GM10248 (cell line): ENCODE results near the gene UNCX.

ENCODE experiments used
- CTCF ChIA-PET: fragments of 300-600 bp; sonication (Branson Sonifier 250); formaldehyde crosslinking; extraction: SDS; loops from one replicate; lab custom pipeline; 2021; ENCODE audit warnings: antibody characterized with exemption; lab: Yijun Ruan, JAX
- POLR2A ChIA-PET: fragments of 350-650 bp; sonication (Branson Sonifier 250); formaldehyde crosslinking; extraction: SDS; loops from one replicate; lab custom pipeline; 2020; ENCODE audit warnings: antibody characterized with exemption; lab: Yijun Ruan, JAX
- DNase-seq: peaks from one replicate; pipeline ENCODE4 v3.0.0; 2012; ENCODE audit errors: extremely low spot score
- TF ChIP-seq, protein P1 (sequence below): IDR thresholded peaks from 2 replicates; pipeline ENCODE4 v1.5.1; 2012; ENCODE audit warnings: mild to moderate bottlenecking, low read depth; ENCODE audit errors: extremely low read depth, missing control alignments, control extremely low read depth

UNCX gene

DNA sequence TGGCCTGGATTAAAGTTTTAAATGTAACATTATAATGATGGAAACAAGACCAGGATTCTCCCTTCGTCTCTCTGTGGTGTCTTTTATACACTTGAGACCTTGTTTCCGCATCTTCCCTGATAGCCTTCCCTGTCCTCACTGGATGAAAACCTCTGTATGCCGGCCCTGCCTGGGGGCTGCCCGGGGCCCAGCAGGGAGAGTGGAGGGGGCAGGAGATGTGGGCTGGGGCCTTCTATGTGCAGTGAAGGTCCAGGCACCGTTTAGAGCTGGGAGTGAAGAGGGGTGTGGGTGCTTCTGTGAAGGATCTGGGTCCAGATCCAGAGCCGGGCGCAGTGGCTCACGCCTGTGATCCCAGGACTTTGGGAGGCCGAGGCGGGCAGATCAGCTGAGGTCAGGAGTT, 50.7 kb downstream of the UNCX start:
- CTCF ChIA-PET = no interaction called here
- TF ChIP-seq, protein P1, sequence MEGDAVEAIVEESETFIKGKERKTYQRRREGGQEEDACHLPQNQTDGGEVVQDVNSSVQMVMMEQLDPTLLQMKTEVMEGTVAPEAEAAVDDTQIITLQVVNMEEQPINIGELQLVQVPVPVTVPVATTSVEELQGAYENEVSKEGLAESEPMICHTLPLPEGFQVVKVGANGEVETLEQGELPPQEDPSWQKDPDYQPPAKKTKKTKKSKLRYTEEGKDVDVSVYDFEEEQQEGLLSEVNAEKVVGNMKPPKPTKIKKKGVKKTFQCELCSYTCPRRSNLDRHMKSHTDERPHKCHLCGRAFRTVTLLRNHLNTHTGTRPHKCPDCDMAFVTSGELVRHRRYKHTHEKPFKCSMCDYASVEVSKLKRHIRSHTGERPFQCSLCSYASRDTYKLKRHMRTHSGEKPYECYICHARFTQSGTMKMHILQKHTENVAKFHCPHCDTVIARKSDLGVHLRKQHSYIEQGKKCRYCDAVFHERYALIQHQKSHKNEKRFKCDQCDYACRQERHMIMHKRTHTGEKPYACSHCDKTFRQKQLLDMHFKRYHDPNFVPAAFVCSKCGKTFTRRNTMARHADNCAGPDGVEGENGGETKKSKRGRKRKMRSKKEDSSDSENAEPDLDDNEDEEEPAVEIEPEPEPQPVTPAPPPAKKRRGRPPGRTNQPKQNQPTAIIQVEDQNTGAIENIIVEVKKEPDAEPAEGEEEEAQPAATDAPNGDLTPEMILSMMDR = no peak
- no peak for DNase-seq
- POLR2A ChIA-PET = no interaction called here

DNA sequence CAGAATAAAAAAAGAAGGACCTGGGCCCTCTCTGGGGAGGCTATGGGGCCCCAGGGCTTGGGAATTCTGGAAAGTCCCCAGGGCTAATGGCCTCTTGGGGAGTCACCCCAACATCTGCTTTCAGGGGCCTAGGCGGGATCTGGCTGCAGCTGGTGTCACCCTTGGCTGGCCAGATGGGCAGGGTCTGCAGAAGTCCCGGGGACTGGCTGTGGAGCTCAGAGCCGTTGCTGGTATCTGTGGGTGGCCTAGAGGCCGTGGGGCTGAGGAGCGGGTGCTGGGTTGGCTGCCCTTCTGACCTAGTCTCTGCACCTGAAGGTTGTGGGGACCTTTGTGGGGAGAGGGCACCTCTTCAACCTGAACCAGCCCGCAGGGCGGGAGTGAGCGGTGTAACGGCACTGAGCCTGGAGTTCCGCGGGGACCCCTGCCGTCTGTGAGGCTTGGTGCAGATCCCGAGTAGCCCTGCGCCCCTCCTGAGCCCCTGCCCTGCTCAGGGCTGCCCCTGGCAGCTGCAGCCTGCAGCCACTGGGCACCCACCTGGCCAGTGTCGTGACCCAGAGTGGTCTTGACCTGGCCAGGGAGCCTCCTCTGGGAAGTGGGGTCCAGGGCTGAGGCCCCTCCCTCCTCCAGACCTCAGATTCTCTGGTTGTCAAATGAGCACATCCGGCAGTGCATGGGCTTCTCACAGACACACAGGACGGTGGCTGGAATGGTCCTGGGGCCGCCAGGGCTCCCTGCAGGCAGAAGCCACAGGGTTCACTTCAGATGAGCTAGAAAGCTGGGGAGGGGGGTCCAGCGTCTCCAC, 51.5 kb downstream of the UNCX start:
- TF ChIP-seq, protein P1 = no peak
- no peak for DNase-seq
- POLR2A ChIA-PET = no interaction called here
- CTCF ChIA-PET = no interaction called here

DNA sequence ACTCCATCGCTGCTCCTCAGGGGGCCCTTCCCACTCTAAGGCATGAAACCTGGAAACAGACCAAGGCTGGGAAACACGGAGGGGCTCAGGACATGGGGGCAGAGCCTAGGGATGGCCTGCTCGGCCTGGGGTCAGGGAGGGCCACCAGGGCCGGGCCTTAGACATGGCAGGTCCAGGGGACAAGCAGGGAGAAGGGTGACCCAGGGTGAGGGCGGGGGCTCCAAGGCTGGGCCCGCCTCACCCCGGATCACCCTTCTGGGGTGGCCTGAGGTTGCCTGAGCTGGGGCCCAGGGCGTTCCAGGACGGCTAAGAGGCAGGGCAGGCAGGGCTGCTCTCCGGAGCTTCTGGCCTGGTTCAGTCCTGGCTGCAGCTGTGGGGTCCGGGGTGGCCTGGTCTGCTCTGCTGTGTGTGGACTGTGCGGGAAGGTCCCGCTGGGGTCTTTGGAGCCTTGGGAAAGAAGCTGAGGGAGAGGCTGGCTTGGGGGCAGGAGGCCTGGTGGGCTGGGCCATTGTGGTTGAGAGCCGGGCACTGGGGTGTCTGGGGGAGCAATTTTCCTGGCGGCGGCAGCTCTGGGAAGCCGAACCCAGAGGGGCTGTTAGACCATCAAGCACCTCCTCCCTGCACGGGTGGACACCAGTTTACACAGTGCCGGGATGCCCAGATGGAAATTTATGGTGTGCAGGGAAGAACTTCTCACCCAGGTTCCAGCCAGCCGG, 52.2 kb downstream of the UNCX start:
- ChIA-PET CTCF (no interaction called here), POLR2A (no interaction called here)

DNA sequence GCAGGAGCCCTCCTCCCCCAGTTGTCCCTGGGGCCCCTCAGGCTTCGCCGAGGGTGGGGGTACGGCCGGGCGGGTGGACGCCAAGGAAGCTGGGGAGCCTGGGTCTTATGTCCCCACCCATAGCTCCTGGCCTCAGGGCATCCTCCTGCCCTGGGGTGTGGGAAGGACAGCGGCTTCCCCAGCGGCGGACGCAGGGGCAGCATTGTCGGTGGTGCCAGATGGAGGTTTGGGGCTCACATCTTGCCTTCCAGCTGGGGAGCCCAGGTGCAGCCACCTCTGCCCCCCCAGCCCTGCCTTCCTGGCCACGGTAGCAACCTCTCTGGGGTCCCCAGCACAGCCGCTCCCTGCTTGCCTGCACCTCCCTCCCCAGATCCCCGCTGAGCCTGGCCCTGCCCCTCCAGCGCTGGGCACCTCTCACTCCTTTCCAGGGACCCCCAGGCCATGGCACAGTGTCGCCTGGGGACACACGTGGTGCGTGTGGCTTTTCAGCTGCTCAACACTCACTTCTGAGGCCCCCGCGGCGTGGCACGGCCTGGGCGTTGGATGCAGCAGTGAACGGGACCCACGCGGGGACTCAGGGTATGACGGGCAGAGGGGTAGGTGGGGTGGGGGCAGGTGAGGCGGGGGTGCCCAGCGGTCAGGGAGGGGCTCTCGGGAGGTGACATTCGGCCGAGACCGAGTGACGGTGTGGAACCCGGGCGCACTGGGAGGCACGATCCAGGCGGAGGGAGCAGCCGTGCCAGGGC, 53.1 kb downstream of the UNCX start:
- no peak for DNase-seq
- TF ChIP-seq, protein P1 = no peak
- CTCF ChIA-PET = no interaction called here
- POLR2A ChIA-PET = no interaction called here

More for the DNA sequence above, 52.2 kb downstream of the UNCX start:
- DNase-seq = no peak
- TF ChIP-seq, protein P1 = no peak
